ENCODE measurements around the gene AGPS. TPM values are rescaled to one million over a fixed set of nuclear protein-coding genes. Genes with fewer than 3 reads are reported as not detected.

Gene AGPS
- total RNA-seq, 6 experiments from 2014 or later, result 36.0 to 47.6 (median 43.1) TPM

- DNase-seq, result no peak
- no peaks in the 10 kb centered on the region for H3K9me3 Mint-ChIP-seq
- H3K4me3 Mint-ChIP-seq, result no peak overlapping the region
- TF ChIP-seq, protein P1, sequence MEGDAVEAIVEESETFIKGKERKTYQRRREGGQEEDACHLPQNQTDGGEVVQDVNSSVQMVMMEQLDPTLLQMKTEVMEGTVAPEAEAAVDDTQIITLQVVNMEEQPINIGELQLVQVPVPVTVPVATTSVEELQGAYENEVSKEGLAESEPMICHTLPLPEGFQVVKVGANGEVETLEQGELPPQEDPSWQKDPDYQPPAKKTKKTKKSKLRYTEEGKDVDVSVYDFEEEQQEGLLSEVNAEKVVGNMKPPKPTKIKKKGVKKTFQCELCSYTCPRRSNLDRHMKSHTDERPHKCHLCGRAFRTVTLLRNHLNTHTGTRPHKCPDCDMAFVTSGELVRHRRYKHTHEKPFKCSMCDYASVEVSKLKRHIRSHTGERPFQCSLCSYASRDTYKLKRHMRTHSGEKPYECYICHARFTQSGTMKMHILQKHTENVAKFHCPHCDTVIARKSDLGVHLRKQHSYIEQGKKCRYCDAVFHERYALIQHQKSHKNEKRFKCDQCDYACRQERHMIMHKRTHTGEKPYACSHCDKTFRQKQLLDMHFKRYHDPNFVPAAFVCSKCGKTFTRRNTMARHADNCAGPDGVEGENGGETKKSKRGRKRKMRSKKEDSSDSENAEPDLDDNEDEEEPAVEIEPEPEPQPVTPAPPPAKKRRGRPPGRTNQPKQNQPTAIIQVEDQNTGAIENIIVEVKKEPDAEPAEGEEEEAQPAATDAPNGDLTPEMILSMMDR (IDR thresholded peaks at IDR 0.05), result no peak
- H3K27ac Mint-ChIP-seq, result no peak overlapping the region
- H3K27me3 Mint-ChIP-seq (ENCODE audit: insufficient read depth), result peaks cover 9% of the 10 kb centered on the region
- no peaks in the 10 kb centered on the region for H3K36me3 Mint-ChIP-seq (ENCODE audit: low read depth)
- no peaks in the 10 kb centered on the region for H3K4me1 Mint-ChIP-seq (ENCODE audit: low read depth)
These were observed 181.8 kb downstream of the AGPS start for GRCh38 chr2:177574356-177574755.

DNA sequence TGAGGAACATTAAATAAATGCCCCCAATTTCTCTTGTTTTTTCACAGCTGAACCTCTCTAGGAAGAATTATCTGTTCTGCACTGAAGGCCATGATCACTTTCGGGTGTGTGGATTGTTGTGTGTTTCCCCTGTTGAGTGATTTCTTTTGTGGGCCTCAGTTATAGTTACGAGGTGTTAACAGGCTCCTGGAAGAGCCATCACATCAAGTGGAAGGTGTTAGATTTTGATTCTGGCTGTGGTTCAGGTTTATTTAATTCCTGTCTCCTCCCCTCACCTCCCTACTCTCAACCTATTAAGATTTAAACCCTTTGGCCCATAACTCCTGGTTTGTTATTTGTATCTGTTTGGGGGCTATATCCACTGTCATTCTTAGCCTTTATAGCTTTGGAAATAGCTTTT is 182.8 kb downstream of the AGPS start:
- no peaks in the 10 kb centered on the region for H3K9me3 Mint-ChIP-seq
- peaks cover 5% of the 10 kb centered on the region; the same call in 1 of the 2 replicates for H3K27me3 Mint-ChIP-seq (ENCODE audit: insufficient read depth)
- no peaks in the 10 kb centered on the region for H3K4me1 Mint-ChIP-seq (ENCODE audit: low read depth)
- H3K27ac Mint-ChIP-seq, result no peak overlapping the region
- no peak for DNase-seq
- no peak overlapping the region for H3K4me3 Mint-ChIP-seq
- no peaks in the 10 kb centered on the region for H3K36me3 Mint-ChIP-seq (ENCODE audit: low read depth)
- TF ChIP-seq, protein P1 (IDR thresholded peaks at IDR 0.05), result no peak

GRCh38 chr2:177577075-177577474 is 184.5 kb downstream of the AGPS start:
- no peak overlapping the region for H3K27ac Mint-ChIP-seq
- no peaks in the 10 kb centered on the region for H3K9me3 Mint-ChIP-seq
- TF ChIP-seq, protein P1 (IDR thresholded peaks at IDR 0.05), result no peak
- H3K36me3 Mint-ChIP-seq (ENCODE audit: low read depth), result no peaks in the 10 kb centered on the region
- no peaks in the 10 kb centered on the region for H3K4me1 Mint-ChIP-seq (ENCODE audit: low read depth)
- no peak for DNase-seq
- H3K27me3 Mint-ChIP-seq (ENCODE audit: insufficient read depth), result peaks cover 10% of the 10 kb centered on the region; the same call in 1 of the 2 replicates
- H3K4me3 Mint-ChIP-seq, result no peak overlapping the region

GRCh38 chr2:177578454-177578853 is 185.9 kb downstream of the AGPS start:
- Mint-ChIP-seq H3K36me3 (ENCODE audit: low read depth) (no peaks in the 10 kb centered on the region), H3K9me3 (no peaks in the 10 kb centered on the region), H3K4me3 (no peak overlapping the region)

DNA sequence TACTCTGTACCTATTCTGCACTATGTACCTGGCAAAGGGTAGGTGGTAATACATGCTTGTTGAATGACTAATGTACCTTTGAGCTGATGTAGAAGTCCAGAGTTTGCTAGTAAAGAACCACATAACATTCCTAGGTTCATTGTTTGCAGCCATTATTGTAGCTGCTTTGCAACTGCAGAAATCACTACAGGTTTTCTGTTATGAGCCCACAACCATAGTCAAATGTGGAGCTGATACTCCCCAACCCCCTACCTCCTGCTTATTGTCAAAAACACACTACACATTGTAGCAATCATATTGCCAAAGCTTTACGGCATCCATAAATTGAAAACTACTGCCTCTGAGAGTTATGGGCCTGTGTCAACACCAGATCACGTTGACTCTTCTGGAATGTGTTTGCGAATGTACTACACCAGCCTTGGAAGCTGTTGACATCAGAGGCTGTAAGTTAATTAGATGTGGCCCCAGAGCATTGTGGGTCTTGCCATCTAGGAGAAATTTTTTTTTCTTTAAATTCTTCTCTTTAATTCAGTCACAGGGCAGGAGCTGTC is 187.0 kb downstream of the AGPS start:
- Mint-ChIP-seq H3K27ac (no peak overlapping the region), H3K4me1 (ENCODE audit: low read depth) (no peaks in the 10 kb centered on the region), H3K9me3 (no peaks in the 10 kb centered on the region), H3K36me3 (ENCODE audit: low read depth) (no peaks in the 10 kb centered on the region), H3K4me3 (no peak overlapping the region), H3K27me3 (ENCODE audit: insufficient read depth) (peaks cover 16% of the 10 kb centered on the region)
- no peak for DNase-seq
- TF ChIP-seq, protein P1 (IDR thresholded peaks at IDR 0.05), result no peak

More at GRCh38 chr2:177578454-177578853, 185.9 kb downstream of the AGPS start:
- no peaks in the 10 kb centered on the region for H3K4me1 Mint-ChIP-seq (ENCODE audit: low read depth)
- DNase-seq, result no peak
- no peak overlapping the region for H3K27ac Mint-ChIP-seq
- H3K27me3 Mint-ChIP-seq (ENCODE audit: insufficient read depth), result peaks cover 15% of the 10 kb centered on the region
- TF ChIP-seq, protein P1 (IDR thresholded peaks at IDR 0.05), result no peak

Measured in HFFc6 (cell line).